ENCODE measurements around the gene TOP1.

DNA sequence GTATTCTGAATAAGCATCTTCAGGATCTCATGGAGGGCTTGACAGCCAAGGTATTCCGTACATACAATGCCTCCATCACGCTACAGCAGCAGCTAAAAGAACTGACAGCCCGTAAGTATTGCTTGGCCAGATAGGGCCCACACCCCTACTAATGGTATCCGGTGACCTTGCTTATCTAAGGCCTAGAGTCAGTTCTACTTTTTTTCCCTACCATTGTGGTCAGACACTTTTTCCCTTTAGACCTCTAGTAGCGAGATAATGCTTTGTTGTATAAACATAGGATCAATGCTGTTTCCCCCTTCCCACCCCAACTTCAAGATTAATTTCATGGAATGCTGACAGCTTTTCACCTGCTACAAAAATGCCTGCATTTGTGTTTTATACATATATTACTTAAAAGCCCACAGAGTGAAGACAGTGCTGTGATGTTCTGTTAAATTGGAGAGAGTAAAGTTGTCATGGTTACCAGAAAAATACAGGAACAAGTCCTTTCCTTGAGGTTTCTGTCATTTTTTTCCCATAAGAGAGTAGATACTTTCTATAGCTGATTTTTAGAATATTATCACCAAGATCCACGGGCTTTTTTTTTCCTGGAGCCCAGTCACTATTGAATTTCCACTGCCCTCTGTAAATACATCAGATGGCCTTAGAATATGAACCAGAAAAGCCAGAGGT is 87.8 kb downstream of the TOP1 start:
- TF ChIP-seq, protein P1, sequence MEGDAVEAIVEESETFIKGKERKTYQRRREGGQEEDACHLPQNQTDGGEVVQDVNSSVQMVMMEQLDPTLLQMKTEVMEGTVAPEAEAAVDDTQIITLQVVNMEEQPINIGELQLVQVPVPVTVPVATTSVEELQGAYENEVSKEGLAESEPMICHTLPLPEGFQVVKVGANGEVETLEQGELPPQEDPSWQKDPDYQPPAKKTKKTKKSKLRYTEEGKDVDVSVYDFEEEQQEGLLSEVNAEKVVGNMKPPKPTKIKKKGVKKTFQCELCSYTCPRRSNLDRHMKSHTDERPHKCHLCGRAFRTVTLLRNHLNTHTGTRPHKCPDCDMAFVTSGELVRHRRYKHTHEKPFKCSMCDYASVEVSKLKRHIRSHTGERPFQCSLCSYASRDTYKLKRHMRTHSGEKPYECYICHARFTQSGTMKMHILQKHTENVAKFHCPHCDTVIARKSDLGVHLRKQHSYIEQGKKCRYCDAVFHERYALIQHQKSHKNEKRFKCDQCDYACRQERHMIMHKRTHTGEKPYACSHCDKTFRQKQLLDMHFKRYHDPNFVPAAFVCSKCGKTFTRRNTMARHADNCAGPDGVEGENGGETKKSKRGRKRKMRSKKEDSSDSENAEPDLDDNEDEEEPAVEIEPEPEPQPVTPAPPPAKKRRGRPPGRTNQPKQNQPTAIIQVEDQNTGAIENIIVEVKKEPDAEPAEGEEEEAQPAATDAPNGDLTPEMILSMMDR (IDR thresholded peaks at IDR 0.05), result no peak
- TF ChIP-seq POLR2A (IDR thresholded peaks at IDR 0.05) (no peak), POLR2AphosphoS5 (IDR thresholded peaks at IDR 0.05; ENCODE audit: insufficient read depth in 1 of 2, low read depth in 1 of 2) (no peak)

All from vagina (tissue), 2 donors.